Measurements from ENCODE around the gene SLC7A5. TPM values are rescaled to one million over a fixed set of nuclear protein-coding genes. Genes with fewer than 3 reads are reported as not detected.

Gene SLC7A5
- total and polyA plus RNA-seq, 2 of the 13 experiments (the other 11 are each of a cell fraction or from before 2014, with no cell fraction given), result 79.6 to 155 TPM

GRCh38 chr16:87868254-87869029, 865 bp downstream of the SLC7A5 start (continued):
- TF ChIP-seq SALL1 (CRISPR knock-in tag; IDR thresholded peaks at IDR 0.05) (peak; percentile 29; the same call in 1 of the 2 replicates), ZBTB14 (CRISPR knock-in tag; IDR thresholded peaks at IDR 0.05) (0 out of 2 replicates have a peak, but pooled peaks have one; percentile 10), ZNF225 (CRISPR knock-in tag; IDR thresholded peaks at IDR 0.05) (0 out of 2 replicates have a peak, but pooled peaks have one; percentile 23), KAT7 (CRISPR knock-in tag; IDR thresholded peaks at IDR 0.05; ENCODE audit: borderline replicate concordance) (0 out of 2 replicates have a peak, but pooled peaks have one; percentile 13), ZNF883 (CRISPR knock-in tag; IDR thresholded peaks at IDR 0.05; ENCODE audit: not compliant biosample characterization) (peak; percentile 63), MXD4 (CRISPR knock-in tag; IDR thresholded peaks at IDR 0.05) (peak; percentile 50; the same call in 1 of the 2 replicates), MAX (IDR thresholded peaks at IDR 0.05) (peak; percentile 52), HOXA3 (CRISPR knock-in tag; IDR thresholded peaks at IDR 0.05) (0 out of 2 replicates have a peak, but pooled peaks have one; percentile 9), CEBPG (CRISPR knock-in tag; IDR thresholded peaks at IDR 0.05) (peak; percentile 20; the same call in 1 of the 2 replicates), PITX1 (CRISPR knock-in tag; IDR thresholded peaks at IDR 0.05) (peak; percentile 53; the same call in 1 of the 2 replicates), GZF1 (CRISPR knock-in tag; IDR thresholded peaks at IDR 0.05) (0 out of 2 replicates have a peak, but pooled peaks have one; percentile 57), ZNF605 (CRISPR knock-in tag; IDR thresholded peaks at IDR 0.05) (0 out of 2 replicates have a peak, but pooled peaks have one; percentile 45), ZNF350 (CRISPR knock-in tag; IDR thresholded peaks at IDR 0.05; ENCODE audit: borderline replicate concordance, low read depth) (0 out of 2 replicates have a peak, but pooled peaks have one; percentile 61), MEF2D (CRISPR knock-in tag; IDR thresholded peaks at IDR 0.05) (0 out of 2 replicates have a peak, but pooled peaks have one; percentile 24), HNRNPL (IDR thresholded peaks at IDR 0.05; ENCODE audit: low read depth, low read length) (0 out of 2 replicates have a peak, but pooled peaks have one; percentile 20), ZNF558 (CRISPR knock-in tag; IDR thresholded peaks at IDR 0.05; ENCODE audit: borderline replicate concordance) (0 out of 2 replicates have a peak, but pooled peaks have one; percentile 58)
- TF ChIP-seq, protein P1, sequence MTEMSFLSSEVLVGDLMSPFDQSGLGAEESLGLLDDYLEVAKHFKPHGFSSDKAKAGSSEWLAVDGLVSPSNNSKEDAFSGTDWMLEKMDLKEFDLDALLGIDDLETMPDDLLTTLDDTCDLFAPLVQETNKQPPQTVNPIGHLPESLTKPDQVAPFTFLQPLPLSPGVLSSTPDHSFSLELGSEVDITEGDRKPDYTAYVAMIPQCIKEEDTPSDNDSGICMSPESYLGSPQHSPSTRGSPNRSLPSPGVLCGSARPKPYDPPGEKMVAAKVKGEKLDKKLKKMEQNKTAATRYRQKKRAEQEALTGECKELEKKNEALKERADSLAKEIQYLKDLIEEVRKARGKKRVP (CRISPR knock-in tag; IDR thresholded peaks at IDR 0.05), result peak in 1 of 2 experiments; percentile 77; a peak in 1 of 4 replicates
- TF ChIP-seq, protein P2, sequence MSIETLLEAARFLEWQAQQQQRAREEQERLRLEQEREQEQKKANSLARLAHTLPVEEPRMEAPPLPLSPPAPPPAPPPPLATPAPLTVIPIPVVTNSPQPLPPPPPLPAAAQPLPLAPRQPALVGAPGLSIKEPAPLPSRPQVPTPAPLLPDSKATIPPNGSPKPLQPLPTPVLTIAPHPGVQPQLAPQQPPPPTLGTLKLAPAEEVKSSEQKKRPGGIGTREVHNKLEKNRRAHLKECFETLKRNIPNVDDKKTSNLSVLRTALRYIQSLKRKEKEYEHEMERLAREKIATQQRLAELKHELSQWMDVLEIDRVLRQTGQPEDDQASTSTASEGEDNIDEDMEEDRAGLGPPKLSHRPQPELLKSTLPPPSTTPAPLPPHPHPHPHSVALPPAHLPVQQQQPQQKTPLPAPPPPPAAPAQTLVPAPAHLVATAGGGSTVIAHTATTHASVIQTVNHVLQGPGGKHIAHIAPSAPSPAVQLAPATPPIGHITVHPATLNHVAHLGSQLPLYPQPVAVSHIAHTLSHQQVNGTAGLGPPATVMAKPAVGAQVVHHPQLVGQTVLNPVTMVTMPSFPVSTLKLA (IDR thresholded peaks at IDR 0.05), result peak; percentile 62
- TF ChIP-seq, protein P3, sequence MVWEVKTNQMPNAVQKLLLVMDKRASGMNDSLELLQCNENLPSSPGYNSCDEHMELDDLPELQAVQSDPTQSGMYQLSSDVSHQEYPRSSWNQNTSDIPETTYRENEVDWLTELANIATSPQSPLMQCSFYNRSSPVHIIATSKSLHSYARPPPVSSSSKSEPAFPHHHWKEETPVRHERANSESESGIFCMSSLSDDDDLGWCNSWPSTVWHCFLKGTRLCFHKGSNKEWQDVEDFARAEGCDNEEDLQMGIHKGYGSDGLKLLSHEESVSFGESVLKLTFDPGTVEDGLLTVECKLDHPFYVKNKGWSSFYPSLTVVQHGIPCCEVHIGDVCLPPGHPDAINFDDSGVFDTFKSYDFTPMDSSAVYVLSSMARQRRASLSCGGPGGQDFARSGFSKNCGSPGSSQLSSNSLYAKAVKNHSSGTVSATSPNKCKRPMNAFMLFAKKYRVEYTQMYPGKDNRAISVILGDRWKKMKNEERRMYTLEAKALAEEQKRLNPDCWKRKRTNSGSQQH (CRISPR knock-in tag; IDR thresholded peaks at IDR 0.05; ENCODE audit: low read depth), result peak; percentile 93
- TF ChIP-seq, protein P4, sequence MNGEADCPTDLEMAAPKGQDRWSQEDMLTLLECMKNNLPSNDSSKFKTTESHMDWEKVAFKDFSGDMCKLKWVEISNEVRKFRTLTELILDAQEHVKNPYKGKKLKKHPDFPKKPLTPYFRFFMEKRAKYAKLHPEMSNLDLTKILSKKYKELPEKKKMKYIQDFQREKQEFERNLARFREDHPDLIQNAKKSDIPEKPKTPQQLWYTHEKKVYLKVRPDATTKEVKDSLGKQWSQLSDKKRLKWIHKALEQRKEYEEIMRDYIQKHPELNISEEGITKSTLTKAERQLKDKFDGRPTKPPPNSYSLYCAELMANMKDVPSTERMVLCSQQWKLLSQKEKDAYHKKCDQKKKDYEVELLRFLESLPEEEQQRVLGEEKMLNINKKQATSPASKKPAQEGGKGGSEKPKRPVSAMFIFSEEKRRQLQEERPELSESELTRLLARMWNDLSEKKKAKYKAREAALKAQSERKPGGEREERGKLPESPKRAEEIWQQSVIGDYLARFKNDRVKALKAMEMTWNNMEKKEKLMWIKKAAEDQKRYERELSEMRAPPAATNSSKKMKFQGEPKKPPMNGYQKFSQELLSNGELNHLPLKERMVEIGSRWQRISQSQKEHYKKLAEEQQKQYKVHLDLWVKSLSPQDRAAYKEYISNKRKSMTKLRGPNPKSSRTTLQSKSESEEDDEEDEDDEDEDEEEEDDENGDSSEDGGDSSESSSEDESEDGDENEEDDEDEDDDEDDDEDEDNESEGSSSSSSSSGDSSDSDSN (CRISPR knock-in tag; IDR thresholded peaks at IDR 0.05), result peak; percentile 55; the same call in 1 of the 2 replicates
